ENCODE measurements around the gene BRIP1. TPM values are rescaled to one million over a fixed set of nuclear protein-coding genes. Genes with fewer than 3 reads are reported as not detected.

The BRIP1 gene
- total RNA-seq, 2 donors from 2014 or later, result 24.2 to 25.5 TPM

GRCh38 chr17:61758430-61758829 is 104.9 kb downstream of the BRIP1 start:
- no peak for DNase-seq
- Histone ChIP-seq H3K9me3 (ENCODE audit: control insufficient read depth, low read length) (peaks cover 17% of the 10 kb centered on the region), H3K36me3 (ENCODE audit: control insufficient read depth, insufficient read depth, low read length) (peaks cover 5% of the 10 kb centered on the region), H3K4me3 (ENCODE audit: low read length) (no peak overlapping the region), H3K4me1 (ENCODE audit: control insufficient read depth, insufficient read depth, low read length) (no peaks in the 10 kb centered on the region), H3K9ac (ENCODE audit: extremely low read depth, low read length, poor library complexity, severe bottlenecking) (no peak overlapping the region), H3K27me3 (ENCODE audit: control insufficient read depth, insufficient read depth, low read length, poor library complexity, severe bottlenecking) (no peaks in the 10 kb centered on the region), H3K27ac (ENCODE audit: low read depth, low read length) (no peak overlapping the region)
- H3K9me3 Mint-ChIP-seq, result peaks cover 17% of the 10 kb centered on the region
- peaks cover 12% of the 10 kb centered on the region for H3K4me1 Mint-ChIP-seq
- H3K27me3 Mint-ChIP-seq (ENCODE audit: insufficient read depth), result no peaks in the 10 kb centered on the region
- 94 to 100% methylated on average over 1 of the region's 2 CpGs for WGBS, 2 experiments (ENCODE audit: insufficient coverage in 1 of 2, insufficient read length in 1 of 2)
- no peak for TF ChIP-seq CTCF (conservative IDR thresholded peaks at IDR 0.05)
- H3K36me3 Mint-ChIP-seq (ENCODE audit: low read depth), result peaks cover 44% of the 10 kb centered on the region
- no peak overlapping the region for H3K4me3 Mint-ChIP-seq
- no peak overlapping the region for H3K27ac Mint-ChIP-seq

GRCh38 chr17:61757168-61757567 is 106.2 kb downstream of the BRIP1 start:
- H3K36me3 Mint-ChIP-seq (ENCODE audit: low read depth), result peaks cover 33% of the 10 kb centered on the region
- H3K27me3 Mint-ChIP-seq (ENCODE audit: insufficient read depth), result no peaks in the 10 kb centered on the region
- H3K9me3 Mint-ChIP-seq, result peaks cover 11% of the 10 kb centered on the region
- H3K4me3 ChIP-seq (ENCODE audit: low read length), result no peak overlapping the region
- no peak overlapping the region for H3K27ac Mint-ChIP-seq
- H3K9me3 ChIP-seq (ENCODE audit: control insufficient read depth, low read length), result peaks cover 9% of the 10 kb centered on the region
- no peaks in the 10 kb centered on the region for H3K4me1 ChIP-seq (ENCODE audit: control insufficient read depth, insufficient read depth, low read length)
- H3K36me3 ChIP-seq (ENCODE audit: control insufficient read depth, insufficient read depth, low read length), result peaks cover 11% of the 10 kb centered on the region
- no peak for TF ChIP-seq CTCF (conservative IDR thresholded peaks at IDR 0.05)
- H3K4me3 Mint-ChIP-seq, result no peak overlapping the region
- H3K4me1 Mint-ChIP-seq, result peaks cover 12% of the 10 kb centered on the region
- H3K27me3 ChIP-seq (ENCODE audit: control insufficient read depth, insufficient read depth, low read length, poor library complexity, severe bottlenecking), result no peaks in the 10 kb centered on the region
- H3K9ac ChIP-seq (ENCODE audit: extremely low read depth, low read length, poor library complexity, severe bottlenecking), result no peak overlapping the region
- no peak for DNase-seq
- no peak overlapping the region for H3K27ac ChIP-seq (ENCODE audit: low read depth, low read length)

GRCh38 chr17:61756561-61756960 is 106.8 kb downstream of the BRIP1 start:
- no peaks in the 10 kb centered on the region for H3K4me1 ChIP-seq (ENCODE audit: control insufficient read depth, insufficient read depth, low read length)
- Mint-ChIP-seq H3K9me3 (peaks cover 5% of the 10 kb centered on the region), H3K4me1 (peaks cover 12% of the 10 kb centered on the region), H3K4me3 (no peak overlapping the region), H3K27ac (no peak overlapping the region), H3K27me3 (ENCODE audit: insufficient read depth) (no peaks in the 10 kb centered on the region), H3K36me3 (ENCODE audit: low read depth) (peaks cover 28% of the 10 kb centered on the region)
- H3K9ac ChIP-seq (ENCODE audit: extremely low read depth, low read length, poor library complexity, severe bottlenecking), result no peak overlapping the region
- no peak for TF ChIP-seq CTCF (conservative IDR thresholded peaks at IDR 0.05)
- H3K36me3 ChIP-seq (ENCODE audit: control insufficient read depth, insufficient read depth, low read length), result peaks cover 7% of the 10 kb centered on the region
- H3K4me3 ChIP-seq (ENCODE audit: low read length), result no peak overlapping the region
- WGBS, 2 experiments (ENCODE audit: insufficient coverage in 1 of 2, insufficient read length in 1 of 2), result 100% methylated on average over 1 of the region's 1 CpG
- no peaks in the 10 kb centered on the region for H3K27me3 ChIP-seq (ENCODE audit: control insufficient read depth, insufficient read depth, low read length, poor library complexity, severe bottlenecking)
- peaks cover 3% of the 10 kb centered on the region for H3K9me3 ChIP-seq (ENCODE audit: control insufficient read depth, low read length)
- DNase-seq, result no peak
- no peak overlapping the region for H3K27ac ChIP-seq (ENCODE audit: low read depth, low read length)
